Raji (cell line): ENCODE results near the gene GFM1.

Experiments
- POLR2A ChIP-seq: IDR thresholded peaks from 2 replicates; pipeline ENCODE4 v1.6.1; 2011; ENCODE audit warnings: low read depth, low read length, control low read depth; ENCODE audit not compliant: insufficient read depth

Gene GFM1

GRCh38 chr3:158733656-158734055 is 89.3 kb downstream of the GFM1 start:
- TF ChIP-seq POLR2A = no peak

GRCh38 chr3:158735296-158736033 is 91.1 kb downstream of the GFM1 start:
- TF ChIP-seq POLR2A = no peak

- TF ChIP-seq POLR2A = no peak
These were observed 93.1 kb downstream of the GFM1 start for GRCh38 chr3:158737410-158737809.

GRCh38 chr3:158737976-158738615 is 93.8 kb downstream of the GFM1 start:
- TF ChIP-seq POLR2A = no peak

GRCh38 chr3:158738653-158739052 is 94.3 kb downstream of the GFM1 start:
- no peak for TF ChIP-seq POLR2A

- TF ChIP-seq POLR2A = no peak
These were observed 94.8 kb downstream of the GFM1 start for GRCh38 chr3:158739078-158739477.

- TF ChIP-seq POLR2A = no peak
These were observed 95.3 kb downstream of the GFM1 start for GRCh38 chr3:158739661-158740060.
